Panc1 (cell line): Measurements from ENCODE around the gene TMEM235.

Experiments
- CTCF ChIP-seq: fragments of 450-650 bp; IDR thresholded peaks from 2 replicates; pipeline ENCODE4 v1.5.1; 2017; ENCODE audit warnings: mild to moderate bottlenecking
- POLR2AphosphoS5 ChIP-seq: IDR thresholded peaks from 2 replicates; pipeline ENCODE4 v1.6.1; 2012; ENCODE audit warnings: mild to moderate bottlenecking, low read depth, low read length, moderate library complexity
- REST ChIP-seq, 2 experiments: IDR thresholded peaks; 2 replicates each; pipeline ENCODE4 v1.6.1; 2011 to 2012; ENCODE audit warnings: low read depth in 2 of 2, control low read depth in 1 of 2, low read length in 1 of 2, mild to moderate bottlenecking in 1 of 2, moderate library complexity in 1 of 2; ENCODE audit not compliant: insufficient read depth in 1 of 2
- TCF7L2 ChIP-seq: IDR thresholded peaks from 2 replicates; pipeline ENCODE4 v1.6.1; 2011; ENCODE audit warnings: mild to moderate bottlenecking, low read depth, low read length, inconsistent platforms

GRCh38 chr17:78249074-78249817 lies 17.8 kb downstream of the TMEM235 start:
- TF ChIP-seq CTCF (no peak), TCF7L2 (no peak), REST (IDR thresholded peaks at IDR 0.05; ENCODE audit: insufficient read depth in 1 of 2, low read depth in 2 of 2, low read length in 1 of 2) (no peak), POLR2AphosphoS5 (no peak)
